ENCODE results near the gene RAP1A.
A peak's percentile ranks its signal among the peaks of the same experiment; 100 is the strongest.
"Not testable (repeated sequence)": the region's sequence is repeated elsewhere in the genome, so short reads cannot be mapped to it uniquely, and the experiment has no call there.

Gene RAP1A

GRCh38 chr1:111669268-111669667 lies 49.7 kb downstream of the RAP1A start:
- H3K4me1 ChIP-seq (ENCODE audit: control insufficient read depth, insufficient read depth, low read length), result peaks cover 10% of the 10 kb centered on the region
- no peak overlapping the region for H3K9ac ChIP-seq (ENCODE audit: low read depth, low read length)
- no peaks in the 10 kb centered on the region for H3K27me3 ChIP-seq (ENCODE audit: control insufficient read depth, insufficient read depth, low read length)
- no peaks in the 10 kb centered on the region for H3K9me3 ChIP-seq (ENCODE audit: control insufficient read depth, insufficient read depth, low read length)
- H3K27ac ChIP-seq (ENCODE audit: low read depth, low read length), result peak overlapping the region; percentile 20
- H3K4me3 ChIP-seq (ENCODE audit: low read depth, low read length), result no peak overlapping the region
- peaks cover 4% of the 10 kb centered on the region; the same call in 1 of the 2 replicates for H3K36me3 ChIP-seq (ENCODE audit: control insufficient read depth, insufficient read depth, low read length)

GRCh38 chr1:111671852-111672251 lies 52.3 kb downstream of the RAP1A start:
- H3K4me1 ChIP-seq (ENCODE audit: control insufficient read depth, insufficient read depth, low read length), result peaks cover 10% of the 10 kb centered on the region
- H3K9ac ChIP-seq (ENCODE audit: low read depth, low read length), result no peak overlapping the region
- H3K27me3 ChIP-seq (ENCODE audit: control insufficient read depth, insufficient read depth, low read length), result no peaks in the 10 kb centered on the region
- 0 out of 2 replicates have a peak, but pooled peaks cover 4% of the 10 kb centered on the region for H3K9me3 ChIP-seq (ENCODE audit: control insufficient read depth, insufficient read depth, low read length)
- no peak overlapping the region for H3K27ac ChIP-seq (ENCODE audit: low read depth, low read length)
- H3K4me3 ChIP-seq (ENCODE audit: low read depth, low read length), result no peak overlapping the region
- H3K36me3 ChIP-seq (ENCODE audit: control insufficient read depth, insufficient read depth, low read length), result peaks cover 4% of the 10 kb centered on the region; the same call in 1 of the 2 replicates

GRCh38 chr1:111672331-111672730 lies 52.7 kb downstream of the RAP1A start:
- Histone ChIP-seq H3K9ac (ENCODE audit: low read depth, low read length) (no peak overlapping the region), H3K27me3 (ENCODE audit: control insufficient read depth, insufficient read depth, low read length) (no peaks in the 10 kb centered on the region), H3K4me3 (ENCODE audit: low read depth, low read length) (no peak overlapping the region)

GRCh38 chr1:111677604-111678003 lies 58.0 kb downstream of the RAP1A start:
- Histone ChIP-seq H3K9me3 (ENCODE audit: control insufficient read depth, insufficient read depth, low read length) (peaks cover 14% of the 10 kb centered on the region; the same call in 1 of the 2 replicates), H3K36me3 (ENCODE audit: control insufficient read depth, insufficient read depth, low read length) (no peaks in the 10 kb centered on the region)

More at GRCh38 chr1:111672331-111672730, 52.7 kb downstream of the RAP1A start:
- peaks cover 4% of the 10 kb centered on the region; the same call in 1 of the 2 replicates for H3K36me3 ChIP-seq (ENCODE audit: control insufficient read depth, insufficient read depth, low read length)
- H3K27ac ChIP-seq (ENCODE audit: low read depth, low read length), result no peak overlapping the region
- peaks cover 10% of the 10 kb centered on the region for H3K4me1 ChIP-seq (ENCODE audit: control insufficient read depth, insufficient read depth, low read length)
- 0 out of 2 replicates have a peak, but pooled peaks cover 4% of the 10 kb centered on the region for H3K9me3 ChIP-seq (ENCODE audit: control insufficient read depth, insufficient read depth, low read length)

GRCh38 chr1:111679541-111679940 lies 60.0 kb downstream of the RAP1A start:
- Histone ChIP-seq H3K9ac (ENCODE audit: low read depth, low read length) (no peak overlapping the region), H3K27me3 (ENCODE audit: control insufficient read depth, insufficient read depth, low read length) (no peaks in the 10 kb centered on the region), H3K4me3 (ENCODE audit: low read depth, low read length) (no peak overlapping the region), H3K27ac (ENCODE audit: low read depth, low read length) (no peak overlapping the region), H3K4me1 (ENCODE audit: control insufficient read depth, insufficient read depth, low read length) (no peaks in the 10 kb centered on the region), H3K9me3 (ENCODE audit: control insufficient read depth, insufficient read depth, low read length) (peaks cover 15% of the 10 kb centered on the region; the same call in 1 of the 2 replicates), H3K36me3 (ENCODE audit: control insufficient read depth, insufficient read depth, low read length) (no peaks in the 10 kb centered on the region)

More at GRCh38 chr1:111677604-111678003, 58.0 kb downstream of the RAP1A start:
- H3K27me3 ChIP-seq (ENCODE audit: control insufficient read depth, insufficient read depth, low read length), result no peaks in the 10 kb centered on the region
- H3K4me3 ChIP-seq (ENCODE audit: low read depth, low read length), result no peak overlapping the region
- no peak overlapping the region for H3K9ac ChIP-seq (ENCODE audit: low read depth, low read length)
- H3K4me1 ChIP-seq (ENCODE audit: control insufficient read depth, insufficient read depth, low read length), result peaks cover 4% of the 10 kb centered on the region
- no peak overlapping the region for H3K27ac ChIP-seq (ENCODE audit: low read depth, low read length)

- H3K27ac ChIP-seq (ENCODE audit: low read depth, low read length); H3K9ac ChIP-seq (ENCODE audit: low read depth, low read length); H3K36me3 ChIP-seq (ENCODE audit: control insufficient read depth, insufficient read depth, low read length); H3K4me1 ChIP-seq (ENCODE audit: control insufficient read depth, insufficient read depth, low read length); H3K27me3 ChIP-seq (ENCODE audit: control insufficient read depth, insufficient read depth, low read length); H3K4me3 ChIP-seq (ENCODE audit: low read depth, low read length): not testable (repeated sequence)
- H3K9me3 ChIP-seq (ENCODE audit: control insufficient read depth, insufficient read depth, low read length), result peaks cover 15% of the 10 kb centered on the region; the same call in 1 of the 2 replicates
These were observed 60.7 kb downstream of the RAP1A start for GRCh38 chr1:111680212-111680800.

GRCh38 chr1:111685293-111686153 lies 65.9 kb downstream of the RAP1A start:
- H3K9ac ChIP-seq (ENCODE audit: low read depth, low read length); H3K4me3 ChIP-seq (ENCODE audit: low read depth, low read length); H3K27me3 ChIP-seq (ENCODE audit: control insufficient read depth, insufficient read depth, low read length); H3K36me3 ChIP-seq (ENCODE audit: control insufficient read depth, insufficient read depth, low read length); H3K9me3 ChIP-seq (ENCODE audit: control insufficient read depth, insufficient read depth, low read length); H3K4me1 ChIP-seq (ENCODE audit: control insufficient read depth, insufficient read depth, low read length); H3K27ac ChIP-seq (ENCODE audit: low read depth, low read length): not testable (repeated sequence)

GRCh38 chr1:111690306-111690617 lies 70.7 kb downstream of the RAP1A start:
- Histone ChIP-seq H3K4me3 (ENCODE audit: low read depth, low read length) (no peak overlapping the region), H3K4me1 (ENCODE audit: control insufficient read depth, insufficient read depth, low read length) (no peaks in the 10 kb centered on the region), H3K36me3 (ENCODE audit: control insufficient read depth, insufficient read depth, low read length) (peaks cover 30% of the 10 kb centered on the region), H3K27ac (ENCODE audit: low read depth, low read length) (no peak overlapping the region), H3K27me3 (ENCODE audit: control insufficient read depth, insufficient read depth, low read length) (no peaks in the 10 kb centered on the region), H3K9ac (ENCODE audit: low read depth, low read length) (no peak overlapping the region), H3K9me3 (ENCODE audit: control insufficient read depth, insufficient read depth, low read length) (no peaks in the 10 kb centered on the region)

- Histone ChIP-seq H3K4me3 (ENCODE audit: low read depth, low read length) (no peak overlapping the region), H3K27me3 (ENCODE audit: control insufficient read depth, insufficient read depth, low read length) (no peaks in the 10 kb centered on the region), H3K9ac (ENCODE audit: low read depth, low read length) (no peak overlapping the region), H3K4me1 (ENCODE audit: control insufficient read depth, insufficient read depth, low read length) (no peaks in the 10 kb centered on the region), H3K36me3 (ENCODE audit: control insufficient read depth, insufficient read depth, low read length) (peaks cover 30% of the 10 kb centered on the region), H3K27ac (ENCODE audit: low read depth, low read length) (no peak overlapping the region), H3K9me3 (ENCODE audit: control insufficient read depth, insufficient read depth, low read length) (no peaks in the 10 kb centered on the region)
These were observed 72.3 kb downstream of the RAP1A start for GRCh38 chr1:111691886-111692285.

GRCh38 chr1:111695801-111696200 lies 76.2 kb downstream of the RAP1A start:
- no peaks in the 10 kb centered on the region for H3K27me3 ChIP-seq (ENCODE audit: control insufficient read depth, insufficient read depth, low read length)
- peaks cover 68% of the 10 kb centered on the region for H3K36me3 ChIP-seq (ENCODE audit: control insufficient read depth, insufficient read depth, low read length)
- H3K4me1 ChIP-seq (ENCODE audit: control insufficient read depth, insufficient read depth, low read length), result no peaks in the 10 kb centered on the region
- no peak overlapping the region for H3K27ac ChIP-seq (ENCODE audit: low read depth, low read length)
- no peak overlapping the region for H3K4me3 ChIP-seq (ENCODE audit: low read depth, low read length)
- no peaks in the 10 kb centered on the region for H3K9me3 ChIP-seq (ENCODE audit: control insufficient read depth, insufficient read depth, low read length)
- H3K9ac ChIP-seq (ENCODE audit: low read depth, low read length), result no peak overlapping the region

- Histone ChIP-seq H3K4me3 (ENCODE audit: low read depth, low read length) (no peak overlapping the region), H3K9me3 (ENCODE audit: control insufficient read depth, insufficient read depth, low read length) (no peaks in the 10 kb centered on the region), H3K27ac (ENCODE audit: low read depth, low read length) (no peak overlapping the region), H3K36me3 (ENCODE audit: control insufficient read depth, insufficient read depth, low read length) (peaks cover 68% of the 10 kb centered on the region), H3K9ac (ENCODE audit: low read depth, low read length) (no peak overlapping the region), H3K4me1 (ENCODE audit: control insufficient read depth, insufficient read depth, low read length) (no peaks in the 10 kb centered on the region), H3K27me3 (ENCODE audit: control insufficient read depth, insufficient read depth, low read length) (no peaks in the 10 kb centered on the region)
These were observed 76.7 kb downstream of the RAP1A start for GRCh38 chr1:111696330-111696729.
